HG02970 (cell line): ENCODE measurements around the gene CNTLN.
"Not testable (repeated sequence)": the region's sequence is repeated elsewhere in the genome, so short reads cannot be mapped to it uniquely, and the experiment has no call there.

ENCODE experiments used
- ATAC-seq: cut with Tn5 transposase; IDR thresholded peaks from one replicate; pipeline ENCODE4 v1.9.1; 2021; ENCODE audit warnings: mild to moderate bottlenecking, moderate library complexity, moderate number of reproducible peaks; ENCODE audit not compliant: unreplicated experiment, low FRiP score

CNTLN gene

GRCh38 chr9:17397166-17397728, 262.4 kb downstream of the CNTLN start:
- ATAC-seq: not testable (repeated sequence)

- no peak for ATAC-seq
These were observed 263.5 kb downstream of the CNTLN start for GRCh38 chr9:17398350-17398749.

GRCh38 chr9:17401858-17402257, 267.0 kb downstream of the CNTLN start:
- ATAC-seq: no peak

GRCh38 chr9:17402309-17402708, 267.5 kb downstream of the CNTLN start:
- no peak for ATAC-seq

GRCh38 chr9:17403539-17403938, 268.7 kb downstream of the CNTLN start:
- ATAC-seq: no peak

GRCh38 chr9:17414986-17415385, 280.1 kb downstream of the CNTLN start:
- ATAC-seq: no peak

GRCh38 chr9:17422994-17423680, 288.3 kb downstream of the CNTLN start:
- no peak for ATAC-seq

- ATAC-seq: no peak
These were observed 288.8 kb downstream of the CNTLN start for GRCh38 chr9:17423681-17424011.

- ATAC-seq: no peak
These were observed 290.5 kb downstream of the CNTLN start for GRCh38 chr9:17425384-17425783.

GRCh38 chr9:17433526-17433925, 298.7 kb downstream of the CNTLN start:
- no peak for ATAC-seq

- ATAC-seq: no peak
These were observed 302.0 kb downstream of the CNTLN start for GRCh38 chr9:17436854-17437253.

- no peak for ATAC-seq
These were observed 303.0 kb downstream of the CNTLN start for GRCh38 chr9:17437813-17438212.

- not testable (repeated sequence) for ATAC-seq
These were observed 310.3 kb downstream of the CNTLN start for GRCh38 chr9:17445126-17445525.

- no peak for ATAC-seq
These were observed 318.9 kb downstream of the CNTLN start for GRCh38 chr9:17453751-17454150.

GRCh38 chr9:17462869-17463464, 328.1 kb downstream of the CNTLN start:
- ATAC-seq: no peak

GRCh38 chr9:17470036-17470813, 335.4 kb downstream of the CNTLN start:
- no peak for ATAC-seq

- ATAC-seq: no peak
These were observed 337.3 kb downstream of the CNTLN start for GRCh38 chr9:17472126-17472525.

- ATAC-seq: no peak
These were observed 341.6 kb downstream of the CNTLN start for GRCh38 chr9:17476401-17476800.

GRCh38 chr9:17477816-17478215, 343.0 kb downstream of the CNTLN start:
- ATAC-seq: no peak

- no peak for ATAC-seq
These were observed 346.1 kb downstream of the CNTLN start for GRCh38 chr9:17480966-17481365.

- no peak for ATAC-seq
These were observed 346.7 kb downstream of the CNTLN start for GRCh38 chr9:17481565-17481964.
